Stimulated activated CD4-positive, alpha-beta T cell treated with anti-CD3 and anti-CD28 coated beads, Interleukin-2, amount 100 ng/mL, for 4 hours (primary cell): ENCODE measurements around the gene YOD1.
"Not testable (repeated sequence)": the region's sequence is repeated elsewhere in the genome, so short reads cannot be mapped to it uniquely, and the experiment has no call there.

Experiments
- DNase-seq: peaks from one replicate; pipeline ENCODE4 v3.0.0-alpha.2; 2020; ENCODE audit warnings: low read depth

YOD1 gene

GRCh38 chr1:207049054-207049453 lies 2.0 kb downstream of the YOD1 start:
- no peak for DNase-seq

DNA sequence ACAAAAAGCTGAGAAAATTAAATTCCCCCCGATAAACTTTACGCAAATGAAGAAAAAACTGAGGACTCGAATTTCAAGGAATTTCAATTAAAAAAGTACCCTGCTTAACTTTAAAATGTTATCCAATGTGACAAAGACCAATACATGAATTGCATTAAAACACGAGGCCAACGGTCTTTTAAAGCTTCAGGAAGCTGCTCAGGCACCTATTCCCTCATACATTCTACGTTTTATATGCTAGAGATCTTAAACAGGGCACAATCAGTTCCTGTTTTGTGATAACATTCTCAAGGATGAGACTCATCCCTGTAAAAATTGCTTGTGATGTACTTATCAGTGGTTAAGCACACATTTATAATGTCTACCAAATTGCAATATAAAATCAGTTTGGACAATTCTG lies 3.0 kb downstream of the YOD1 start:
- no peak for DNase-seq

DNA sequence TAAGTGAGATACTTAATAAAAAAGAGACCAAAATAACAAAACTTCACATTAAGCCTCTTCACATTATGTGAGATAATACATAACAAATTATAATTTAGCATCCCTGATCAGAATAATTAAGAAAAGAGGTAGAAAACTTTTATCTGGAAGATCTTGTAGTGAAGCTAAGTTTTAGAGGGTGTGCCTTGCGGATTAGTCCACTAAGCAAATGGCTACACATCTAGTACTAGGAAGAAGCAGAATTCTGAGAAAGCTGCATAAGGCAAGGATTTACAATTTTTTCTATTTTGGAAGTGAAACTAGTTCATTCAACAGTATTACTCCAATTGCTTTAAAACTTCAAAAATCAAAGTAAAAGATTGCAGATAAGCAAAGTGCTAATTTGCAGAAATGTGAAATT lies 3.5 kb downstream of the YOD1 start:
- no peak for DNase-seq

- DNase-seq, result no peak
These were observed 5.6 kb downstream of the YOD1 start for GRCh38 chr1:207045453-207045852.

DNA sequence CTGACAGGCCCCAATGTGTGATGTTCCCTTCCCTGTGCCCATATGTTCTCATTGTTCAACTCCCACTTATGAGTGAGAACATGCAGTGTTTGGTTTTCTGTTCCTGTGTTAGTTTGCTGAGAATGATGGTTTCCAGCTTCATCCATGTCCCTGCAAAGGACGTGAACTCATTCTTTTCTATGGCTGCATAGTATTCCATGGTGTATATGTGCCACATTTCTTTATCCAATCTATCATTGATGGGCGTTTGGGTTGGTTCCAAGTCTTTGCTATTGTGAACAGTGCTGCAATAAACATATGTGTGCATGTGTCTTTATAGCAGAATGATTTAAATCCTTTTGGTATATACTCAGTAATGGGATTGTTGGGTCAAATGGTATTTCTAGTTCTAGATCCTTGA lies 9.6 kb downstream of the YOD1 start:
- not testable (repeated sequence) for DNase-seq

DNA sequence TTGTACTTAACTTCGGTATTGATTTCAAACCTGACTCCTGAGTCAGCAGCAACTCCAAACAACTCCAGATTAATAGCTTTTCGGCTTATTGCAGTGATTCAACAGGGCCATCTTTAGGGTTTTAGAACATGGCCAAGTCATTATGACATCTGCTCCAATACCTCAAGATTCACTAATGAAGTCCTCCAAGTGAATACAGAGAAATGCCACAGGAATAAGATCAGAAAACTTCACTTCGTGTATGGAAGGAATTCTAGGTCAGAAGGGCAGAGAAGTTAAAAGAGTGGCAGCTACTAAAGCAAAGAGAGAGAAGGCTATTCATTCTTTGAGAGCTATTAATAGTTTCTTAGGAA lies 10.9 kb downstream of the YOD1 start:
- no peak for DNase-seq

- DNase-seq, result no peak
These were observed 11.4 kb downstream of the YOD1 start for GRCh38 chr1:207039380-207040180.

- DNase-seq, result no peak
These were observed 14.1 kb downstream of the YOD1 start for GRCh38 chr1:207036865-207037264.

- no peak for DNase-seq
These were observed 15.0 kb downstream of the YOD1 start for GRCh38 chr1:207035877-207036551.

DNA sequence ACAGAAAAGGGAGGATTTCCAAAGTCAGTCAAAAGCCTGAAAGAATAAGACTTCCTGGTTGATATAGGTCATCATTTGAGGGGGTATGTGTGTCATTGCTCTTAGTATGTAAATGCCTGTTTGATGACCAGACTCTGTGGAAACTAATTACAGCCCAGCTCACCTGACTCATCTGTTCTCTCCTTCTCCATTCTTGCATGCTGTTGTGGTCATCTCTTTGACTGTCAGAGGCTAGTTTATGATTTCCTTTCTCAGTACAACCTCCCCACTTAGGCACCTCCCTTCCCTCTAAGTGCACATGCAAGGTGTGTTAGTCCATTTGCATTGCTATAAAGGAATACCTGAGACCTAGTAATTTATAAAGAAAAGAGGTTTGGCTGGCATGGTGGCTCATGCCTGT lies 16.0 kb downstream of the YOD1 start:
- no peak for DNase-seq

DNA sequence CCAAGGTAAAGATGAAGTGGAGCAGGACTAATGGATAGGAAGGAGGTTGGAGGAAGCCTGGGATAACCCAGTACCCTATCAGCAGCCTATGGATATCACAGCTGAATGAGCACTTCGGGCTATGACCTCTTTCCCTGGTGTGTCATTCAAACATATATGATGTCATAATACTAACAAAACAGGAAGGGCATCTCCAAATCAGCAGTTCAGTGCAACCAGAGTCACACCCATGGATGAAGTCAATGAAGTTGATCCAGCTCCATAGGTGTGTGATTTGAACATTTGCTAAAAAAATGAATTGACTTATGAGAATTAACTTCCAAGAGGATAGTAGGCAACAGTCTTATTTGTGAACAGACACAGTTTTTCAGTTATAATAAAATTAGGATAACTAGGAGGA lies 16.8 kb downstream of the YOD1 start:
- DNase-seq, result no peak

DNA sequence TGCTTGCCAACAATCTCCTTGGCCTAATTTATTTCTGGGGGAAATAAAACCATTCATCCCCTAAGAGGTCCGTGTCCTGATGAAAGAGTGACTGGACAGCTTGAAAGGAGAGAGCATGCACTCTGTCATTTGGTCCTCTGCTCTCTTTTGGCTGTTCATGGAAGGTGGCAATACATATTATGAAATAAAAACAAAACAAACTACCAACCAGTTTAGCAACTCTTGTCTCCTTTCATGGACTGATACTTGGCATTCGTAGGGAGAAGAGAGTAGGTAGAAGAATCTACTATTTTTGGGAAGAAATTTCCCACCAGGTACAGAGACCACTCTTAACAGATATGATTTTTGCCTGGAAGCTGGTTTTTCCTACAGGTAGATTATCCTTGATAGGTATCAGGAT lies 17.7 kb downstream of the YOD1 start:
- DNase-seq, result no peak

- DNase-seq, result no peak
These were observed 18.4 kb downstream of the YOD1 start, which contains the start of gene C1orf116 for GRCh38 chr1:207032528-207033017. C1orf116 (minus strand) TSS chr1:207032756; CDS start chr1:207027598, 5,158 bp downstream.

DNA sequence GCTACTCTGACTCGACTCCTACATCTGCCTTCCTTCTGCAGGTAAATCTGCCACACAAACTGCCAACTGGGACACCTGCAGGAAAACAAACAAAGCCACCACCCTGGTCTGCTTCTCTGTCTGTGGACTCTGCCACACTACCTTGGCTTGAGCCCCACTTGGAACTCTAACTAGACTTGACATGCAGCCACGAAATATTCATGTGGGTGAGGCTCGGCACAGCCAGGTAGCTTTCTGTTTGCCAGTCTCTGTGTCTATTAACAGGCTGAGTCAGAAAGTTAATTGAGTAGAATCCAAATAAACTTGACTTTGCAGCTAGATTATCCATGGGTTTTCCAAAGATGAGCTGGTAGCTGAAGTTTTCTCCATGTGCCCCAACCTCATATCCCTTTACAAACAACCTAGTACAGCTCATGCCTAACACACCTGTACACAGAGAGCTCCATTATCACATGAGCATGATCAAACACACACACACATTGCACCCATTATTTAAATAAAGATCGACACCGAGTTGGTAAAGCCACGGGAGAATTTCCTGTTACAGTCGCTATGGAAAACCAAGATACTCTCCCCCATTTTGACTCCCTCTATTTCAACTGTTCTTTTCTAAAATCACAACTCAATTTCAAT lies 19.3 kb downstream of the YOD1 start:
- no peak for DNase-seq

DNA sequence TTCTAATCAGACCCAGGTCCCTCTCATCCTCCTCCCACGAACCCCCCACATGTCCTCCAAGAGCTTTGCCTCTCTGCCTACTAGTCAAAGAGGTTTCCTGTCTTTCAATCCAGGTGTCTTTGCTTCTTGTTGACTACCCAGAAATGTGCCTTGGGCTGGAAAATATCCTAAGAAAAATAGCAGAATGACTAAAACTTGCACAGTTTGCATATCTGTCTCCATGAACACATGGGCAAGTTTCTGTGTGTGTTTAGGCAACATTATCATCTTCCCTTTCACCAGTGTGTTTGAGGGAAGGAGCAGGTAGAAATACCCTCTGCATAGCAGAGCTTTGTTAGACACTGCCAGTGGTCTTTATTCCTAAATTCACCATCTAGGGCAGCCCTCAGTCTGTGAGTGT lies 20.0 kb downstream of the YOD1 start:
- no peak for DNase-seq

GRCh38 chr1:207030522-207031009 lies 20.4 kb downstream of the YOD1 start:
- no peak for DNase-seq

DNA sequence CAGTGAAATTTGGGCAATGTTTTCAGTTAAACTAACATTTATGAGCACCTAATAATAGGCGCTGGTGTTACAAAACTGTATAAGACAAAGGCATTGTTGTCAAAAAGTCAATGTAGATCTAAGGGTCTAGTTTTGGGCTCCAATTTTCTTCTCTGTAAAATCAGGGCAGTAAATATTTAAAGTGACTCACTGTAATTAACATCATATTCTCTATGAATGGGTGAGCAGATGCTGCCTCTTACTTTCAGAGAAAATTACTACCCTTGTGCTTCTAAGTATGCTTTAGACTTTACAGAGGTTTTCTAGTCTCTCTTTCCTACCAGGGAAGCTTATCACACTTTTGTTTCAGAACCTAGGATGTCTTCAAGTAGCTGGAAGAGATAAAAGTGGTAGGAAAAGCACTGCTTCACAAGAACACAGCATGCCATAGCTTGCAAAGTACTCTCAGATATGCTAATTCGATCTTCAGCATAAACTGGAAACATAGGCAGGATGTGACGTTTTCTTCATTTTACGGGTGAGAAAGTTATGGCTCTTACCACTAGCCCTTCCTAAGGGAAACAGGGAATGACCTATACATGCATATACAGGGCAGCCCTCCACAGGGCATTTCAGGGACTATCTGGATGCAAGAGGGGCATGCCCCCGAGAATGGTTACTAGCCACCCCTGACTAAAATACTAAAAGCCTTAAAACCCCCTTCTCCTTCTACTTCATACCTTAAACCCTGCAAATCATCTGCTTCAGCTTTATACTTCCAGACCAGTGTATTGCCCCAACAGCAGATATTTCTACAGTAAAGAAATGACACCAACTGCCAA lies 21.1 kb downstream of the YOD1 start:
- DNase-seq, result no peak

DNA sequence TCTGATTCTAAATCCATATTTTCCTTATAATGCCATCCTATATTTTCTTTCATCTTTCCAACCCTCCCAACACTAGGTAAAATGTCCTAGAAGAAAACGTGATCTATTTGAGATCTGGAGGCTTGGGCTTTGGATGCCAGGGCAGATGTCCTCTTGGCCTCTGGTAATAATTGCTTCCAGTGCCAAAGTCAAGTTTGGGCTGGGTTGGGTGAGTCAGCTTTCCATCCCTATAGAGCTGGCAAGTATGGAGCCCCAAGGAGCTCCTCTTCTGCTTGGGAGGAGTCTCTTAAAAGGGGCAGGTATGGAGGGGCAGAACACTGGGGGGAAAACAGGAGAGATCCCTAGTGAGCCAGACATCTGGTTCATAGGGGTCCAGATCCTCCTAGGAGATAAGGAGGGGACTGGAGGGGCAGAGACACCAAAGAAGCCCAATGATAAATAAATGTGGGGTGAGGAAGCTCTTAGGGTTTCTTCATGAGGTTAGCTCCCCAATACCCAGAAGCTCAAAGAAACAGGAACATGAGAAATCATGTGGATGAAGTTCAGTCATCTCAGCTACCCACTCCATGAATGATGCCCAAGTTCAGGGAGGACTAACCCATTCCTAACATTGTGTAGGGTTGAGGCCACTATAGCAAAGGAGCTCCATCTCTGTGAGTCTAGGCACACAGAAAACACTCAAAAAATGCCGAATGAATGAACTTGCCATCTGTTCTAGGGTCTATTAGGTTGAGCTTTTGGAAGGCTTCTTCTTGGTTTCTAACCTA lies 21.9 kb downstream of the YOD1 start:
- no peak for DNase-seq

DNA sequence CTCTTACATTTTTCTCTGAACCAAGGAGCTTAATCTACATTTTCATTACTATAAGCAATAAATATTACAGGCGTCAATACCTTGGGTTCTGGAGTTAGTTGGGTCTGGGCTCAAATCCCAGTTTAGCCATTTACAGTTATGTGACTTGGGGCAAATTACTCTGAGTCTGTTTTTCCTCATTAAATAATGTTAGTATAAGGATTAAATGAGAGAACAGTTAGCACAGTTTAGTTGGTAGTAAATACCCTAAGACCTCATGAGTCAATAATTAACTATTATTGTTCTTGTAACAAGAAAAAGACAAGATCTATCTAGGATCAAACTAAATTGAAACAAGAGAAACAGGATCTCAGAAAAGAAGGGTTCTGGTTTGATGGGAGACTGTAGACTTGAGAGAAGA lies 23.1 kb downstream of the YOD1 start:
- no peak for DNase-seq

- no peak for DNase-seq
These were observed 23.7 kb downstream of the YOD1 start for GRCh38 chr1:207027206-207027777.

GRCh38 chr1:207026104-207026534 lies 24.9 kb downstream of the YOD1 start:
- no peak for DNase-seq
